Heart left ventricle (tissue), 16 donors: ENCODE data around the gene KIF26B. TPM values are rescaled to one million over a fixed set of nuclear protein-coding genes. Genes with fewer than 3 reads are reported as not detected.

Experiments
- ATAC-seq, 4 donors: fragments of 200-7000 bp; cut with Tn5 transposase; one replicate each; pipeline ENCODE4 v1.9.1; 2020 to 2022; ENCODE audit warnings: moderate library complexity in 4 of 4, mild to moderate bottlenecking in 3 of 4, moderate number of reproducible peaks in 1 of 4
- DNase-seq, 5 donors: peaks; one replicate each; pipeline ENCODE4 v3.0.0-alpha.2; 2020
- H3K27ac ChIP-seq, 12 donors: fragments of 200-600 bp; sonication (generic) in 4 of 12; one replicate each; pipeline versions ENCODE4 v1.5.0 to v1.8.0; 2016 to 2022; ENCODE audit warnings: mild to moderate bottlenecking in 2 of 12
- H3K27me3 ChIP-seq, 9 donors: fragments of 200-600 bp; sonication (generic) in 2 of 9; one replicate each; pipeline versions ENCODE4 v1.5.1 to v1.8.0; 2016 to 2022; ENCODE audit warnings: mild to moderate bottlenecking in 3 of 9
- H3K36me3 ChIP-seq, 9 donors: fragments of 200-600 bp; sonication (generic) in 2 of 9; one replicate each; pipeline versions ENCODE4 v1.5.0 to v1.8.0; 2018 to 2022; ENCODE audit warnings: mild to moderate bottlenecking in 2 of 9
- H3K4me1 ChIP-seq, 12 donors: fragments of 200-600 bp; sonication (generic) in 4 of 12; one replicate each; pipeline versions ENCODE4 v1.5.0 to v1.8.0; 2016 to 2022; ENCODE audit warnings: mild to moderate bottlenecking in 3 of 12
- H3K4me3 ChIP-seq, 12 donors: fragments of 200-600 bp; sonication (generic) in 4 of 12; one replicate each; pipeline versions ENCODE4 v1.5.0 to v1.8.0; 2017 to 2022; ENCODE audit warnings: mild to moderate bottlenecking in 9 of 12, moderate library complexity in 4 of 12
- H3K9me3 ChIP-seq, 12 donors: fragments of 200-600 bp; sonication (generic) in 4 of 12; one replicate each; pipeline versions ENCODE4 v1.5.0 to v1.8.0; 2016 to 2022; ENCODE audit warnings: mild to moderate bottlenecking in 1 of 12
- CTCF ChIP-seq, 12 donors: fragments of 200-600 bp; sonication (generic) in 4 of 12; IDR thresholded peaks; one replicate each; pipeline versions ENCODE4 v1.5.0 to v1.8.0; 2018 to 2022; ENCODE audit warnings: antibody characterized with exemption in 12 of 12, mild to moderate bottlenecking in 5 of 12
- POLR2A ChIP-seq, 2 donors: fragments of 450-650 bp; IDR thresholded peaks; one replicate each; pipeline ENCODE4 v1.6.1; 2017; ENCODE audit warnings: antibody characterized with exemption in 2 of 2, mild to moderate bottlenecking in 2 of 2, moderate library complexity in 2 of 2
- WGBS, 4 donors: extraction: QIAGEN DNeasy Blood & Tissue Kit in 2 of 4; methylation state at CpG; one replicate each; pipeline versions ENCODE4 v1.1.5 to v1.1.7; 2013 to 2018; 5-methylcytosine and 5-hydroxymethylcytosine counted together
- intact Hi-C, 10 donors: fragments of 100-400 bp; cut with DNase I; formaldehyde crosslinking; loops; one replicate each; pipeline versions ENCODE4 v1.11.1 to v1.14.2; 2022
- polyA plus RNA-seq, 2 donors: library from polyadenylated mRNA; stranded (reverse); fragments of 200-250 nt; gene quantifications; one replicate each; pipeline ENCODE4 v1.2.3, GENCODE V29; 2013
- total RNA-seq, 9 donors: library from RNA; depleted of rRNA in 2 of 9; stranded (reverse); fragments of >200 nt in 2 of 9; fragmentation: NEBNext Ultra II Directional in 3 of 9; extraction: Animal tissue kit (Norgen Biotek cat#: 25700) in 3 of 9; gene quantifications; one replicate each; pipeline versions ENCODE4 v1.1.0 to v1.2.4, GENCODE V29; 2016 to 2023
- donor health status: ischemic (EF 13 %, LVEDD 7.1; RV severe dilation, severe dysfunction).
- donor health status: healthy with polysubstance abuse.
- donor health status: DM: no; HTN: yes; CAD: no.
- donor health status: DM: no; HTN: no; CAD: no.
- donor health status: ischemic (EF 25% LVEDD 6.9; RV normal size, moderate dysfunction).
- donor health status: ischemic (EF 25% LVEDD 5.7; RV mildly dilated, moderate dysfunction).
- donor health status: healthy.
- donor health status: DM: yes; HTN: yes; CAD: no.
- donor health status: ischemic (EF 35%, LVEDD 5.7; RV mildly dilated, moderate dysfunction).
- donor health status: nonischemic (EF 11% LVEDD 7.7; RV severe dilation, severe dysfunction).
- donor health status: DM: yes; HTN: yes; CAD: no.
- donor health status: PGD.
- donor health status: ischemic (EF 29% LVEDD 5.4; RV normal size, mild dysfunction).
- donor health status: nonischemic (EF 23%, LVEDD 6.1; RV moderate dilation, normal function).

Gene KIF26B
- total and polyA plus RNA-seq, 11 donors: 1.2 to 7.0 (median 2.3) TPM

GRCh38 chr1:245108246-245108645, 46.5 kb upstream of the KIF26B start:
- H3K4me3 ChIP-seq: no peak overlapping the region
- H3K27me3 ChIP-seq: no peaks in the 10 kb centered on the region
- no peaks in the 10 kb centered on the region for H3K36me3 ChIP-seq
- no peaks in the 10 kb centered on the region for H3K4me1 ChIP-seq
- 78 to 84% (median 81%) methylated on average over 4 of the region's 4 CpGs for WGBS, 4 donors
- ATAC-seq (no peak), DNase-seq (no peak)
- no peak overlapping the region for H3K27ac ChIP-seq
- no peak for TF ChIP-seq CTCF (IDR thresholded peaks at IDR 0.05)
- H3K9me3 ChIP-seq: no peaks in the 10 kb centered on the region
- intact Hi-C loops: no loop called here

- H3K4me3 ChIP-seq: no peak overlapping the region
- TF ChIP-seq POLR2A (IDR thresholded peaks at IDR 0.05): no peak
- TF ChIP-seq CTCF (IDR thresholded peaks at IDR 0.05): no peak
- ATAC-seq (no peak), DNase-seq (no peak)
- no peaks in the 10 kb centered on the region for H3K36me3 ChIP-seq
- intact Hi-C loops: no loop called here
- H3K4me1 ChIP-seq: no peaks in the 10 kb centered on the region
- no peaks in the 10 kb centered on the region for H3K27me3 ChIP-seq
- H3K27ac ChIP-seq: no peak overlapping the region
- no peaks in the 10 kb centered on the region for H3K9me3 ChIP-seq
- WGBS, 4 donors: 67 to 77% (median 74%) methylated on average over 7 of the region's 7 CpGs
Measured at GRCh38 chr1:245108909-245109308, 45.9 kb upstream of the KIF26B start.

- Histone ChIP-seq H3K9me3 (no peaks in the 10 kb centered on the region), H3K27me3 (no peaks in the 10 kb centered on the region), H3K36me3 (no peaks in the 10 kb centered on the region), H3K4me1 (no peaks in the 10 kb centered on the region), H3K27ac (no peak overlapping the region), H3K4me3 (no peak overlapping the region)
- ATAC-seq (no peak), DNase-seq (no peak)
- TF ChIP-seq CTCF (IDR thresholded peaks at IDR 0.05): no peak
- TF ChIP-seq POLR2A (IDR thresholded peaks at IDR 0.05): no peak
- 95 to 98% (median 97%) methylated on average over 2 of the region's 2 CpGs for WGBS, 4 donors
- intact Hi-C loops: no loop called here
Measured at GRCh38 chr1:245110406-245110805, 44.4 kb upstream of the KIF26B start.

GRCh38 chr1:245111073-245111472, 43.7 kb upstream of the KIF26B start:
- no peaks in the 10 kb centered on the region for H3K9me3 ChIP-seq
- WGBS, 4 donors: 83 to 90% (median 89%) methylated on average over 6 of the region's 6 CpGs
- no peak overlapping the region for H3K27ac ChIP-seq
- TF ChIP-seq POLR2A (IDR thresholded peaks at IDR 0.05) (no peak), CTCF (IDR thresholded peaks at IDR 0.05) (no peak)
- ATAC-seq (no peak), DNase-seq (no peak)
- H3K27me3 ChIP-seq: no peaks in the 10 kb centered on the region
- intact Hi-C loops: no loop called here
- H3K4me3 ChIP-seq: no peak overlapping the region
- H3K36me3 ChIP-seq: no peaks in the 10 kb centered on the region
- H3K4me1 ChIP-seq: no peaks in the 10 kb centered on the region
